Loucy (cell line): ENCODE measurements around the gene CHKB.

ENCODE experiments used
- CTCF ChIP-seq: fragments of 200-600 bp; sonication (generic); conservative IDR thresholded peaks from 2 replicates; pipeline ENCODE4 v1.5.1; 2014; ENCODE audit warnings: mild to moderate bottlenecking, antibody characterized with exemption, low read length
- EZH2phosphoT487 ChIP-seq: fragments of 200-600 bp; IDR thresholded peaks from 2 replicates; pipeline ENCODE4 v1.6.1; 2018; ENCODE audit warnings: antibody characterized with exemption, mild to moderate bottlenecking, moderate library complexity, borderline replicate concordance

- TF ChIP-seq CTCF (no peak), EZH2phosphoT487 (no peak)
Observed at GRCh38 chr22:50531546-50531961, 51.1 kb downstream of the CHKB start.
